HT-29 (cell line): ENCODE measurements around the gene CEP170. TPM values are rescaled to one million over a fixed set of nuclear protein-coding genes. Genes with fewer than 3 reads are reported as not detected.
"Not testable (repeated sequence)": the region's sequence is repeated elsewhere in the genome, so short reads cannot be mapped to it uniquely, and the experiment has no call there.

Experiments
- DNase-seq: peaks from one replicate; pipeline ENCODE4 v3.0.0-alpha.2; 2015; ENCODE audit warnings: low spot score
- total RNA-seq: library from RNA; depleted of rRNA; stranded (reverse); fragments of >200 nt; shearing (Covaris generic); gene quantifications from 2 replicates; pipeline ENCODE4 v1.2.3, GENCODE V29; 2014

Gene CEP170
- total RNA-seq, 1 experiment from 2014 or later, result 21.8 TPM

DNA sequence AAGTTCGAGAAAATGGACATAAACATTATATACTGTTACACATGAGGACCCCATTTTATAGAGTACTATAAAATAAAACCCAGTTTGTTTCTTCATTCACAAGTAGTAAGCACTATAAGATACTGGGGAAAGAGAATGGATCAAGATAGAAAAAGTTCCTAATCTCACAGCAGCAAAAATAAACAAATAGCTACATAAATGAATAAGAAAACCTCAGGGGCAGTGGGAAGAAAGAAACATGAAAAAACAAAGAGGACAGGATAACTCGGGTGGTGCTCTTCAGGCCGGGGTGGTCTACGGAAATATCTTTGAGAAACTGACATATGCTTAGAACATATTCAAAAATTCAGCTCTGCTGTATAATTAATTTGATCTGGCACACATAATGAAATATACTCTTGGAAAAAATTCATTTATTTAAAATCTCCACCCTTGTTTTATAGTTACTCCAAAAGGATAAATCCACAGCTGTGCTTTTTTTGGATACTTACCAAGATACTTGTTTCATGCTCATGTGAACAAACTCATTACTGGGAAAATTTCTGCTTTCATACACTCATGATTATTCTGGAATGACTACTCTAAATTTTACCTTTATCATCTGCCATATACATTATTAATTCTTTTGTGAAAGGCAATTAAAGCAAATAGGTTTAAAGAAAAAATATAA, 20.0 kb downstream of the CEP170 start:
- no peak for DNase-seq

DNA sequence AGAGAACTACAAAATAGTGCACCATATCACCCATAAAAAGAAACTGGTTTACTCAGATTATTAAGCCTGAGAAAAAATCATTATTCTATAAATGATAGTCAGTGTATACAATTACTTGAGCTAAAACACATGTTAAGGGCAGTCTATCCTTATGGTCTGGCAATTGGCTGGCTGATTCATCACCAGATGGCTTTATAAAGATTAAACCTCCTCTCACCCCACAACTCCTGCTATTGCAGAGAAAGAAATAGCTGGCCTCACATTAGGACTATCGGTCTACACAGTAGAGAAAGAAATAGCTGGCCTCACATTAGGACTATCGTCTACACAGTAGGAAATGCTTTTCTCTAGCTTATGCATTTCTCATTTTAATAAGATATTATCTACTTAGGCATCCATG, 21.2 kb downstream of the CEP170 start:
- no peak for DNase-seq

DNA sequence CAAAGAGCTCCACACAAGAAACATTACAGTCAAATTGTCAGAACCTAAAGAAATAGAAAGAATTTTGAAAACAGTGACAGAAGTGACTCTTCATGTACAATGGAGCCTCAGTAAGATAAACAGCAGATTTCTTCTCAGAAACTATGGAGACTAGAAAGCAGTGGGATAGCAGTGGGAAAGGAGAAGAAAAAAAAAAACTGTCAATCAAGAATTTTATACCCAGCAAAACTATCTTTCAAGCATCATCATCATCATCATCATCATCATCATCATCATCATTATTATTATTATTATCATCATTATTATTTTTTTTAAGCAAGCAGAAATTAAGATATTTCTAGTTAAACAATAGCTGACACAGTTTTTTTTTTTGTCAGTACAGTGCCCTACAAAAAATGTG, 24.2 kb downstream of the CEP170 start:
- DNase-seq, result no peak

DNA sequence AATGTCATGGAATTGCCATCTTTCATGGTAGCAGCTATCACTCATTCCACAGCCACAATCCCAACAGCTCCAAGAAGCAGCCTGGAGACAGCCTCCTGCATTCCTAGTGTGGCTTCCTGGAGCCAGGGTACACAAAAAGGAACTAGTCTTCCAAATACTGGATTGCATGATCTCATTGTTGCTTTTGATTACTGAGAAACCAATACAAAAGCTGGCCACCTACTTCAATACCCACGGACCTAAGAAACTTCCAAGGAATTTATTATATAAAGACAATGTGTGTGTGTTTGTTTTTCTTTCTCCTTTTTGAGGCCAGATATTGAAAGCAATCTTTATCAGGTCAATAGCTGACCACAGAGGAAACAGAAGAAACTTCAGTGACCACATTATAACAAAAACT, 25.6 kb downstream of the CEP170 start:
- DNase-seq, result no peak

DNA sequence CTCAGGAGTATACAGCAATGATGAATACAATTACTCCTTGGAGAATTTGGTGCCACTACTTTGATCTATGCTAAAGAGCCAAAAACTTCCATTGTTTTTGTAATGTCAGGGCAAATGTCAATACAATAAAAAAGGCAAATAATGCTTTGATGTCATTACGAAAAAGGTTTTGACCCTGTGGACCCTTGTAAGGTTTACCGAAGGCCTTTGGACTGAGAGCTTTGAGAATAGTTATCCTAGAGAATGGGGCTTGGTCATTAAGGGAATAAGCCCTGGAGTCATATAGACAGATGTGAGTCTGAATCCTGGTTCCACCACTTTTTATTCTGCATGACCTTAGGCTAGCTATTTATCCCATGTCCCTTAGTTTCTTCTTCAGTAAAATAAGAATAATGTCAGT, 27.5 kb downstream of the CEP170 start:
- DNase-seq, result no peak

DNA sequence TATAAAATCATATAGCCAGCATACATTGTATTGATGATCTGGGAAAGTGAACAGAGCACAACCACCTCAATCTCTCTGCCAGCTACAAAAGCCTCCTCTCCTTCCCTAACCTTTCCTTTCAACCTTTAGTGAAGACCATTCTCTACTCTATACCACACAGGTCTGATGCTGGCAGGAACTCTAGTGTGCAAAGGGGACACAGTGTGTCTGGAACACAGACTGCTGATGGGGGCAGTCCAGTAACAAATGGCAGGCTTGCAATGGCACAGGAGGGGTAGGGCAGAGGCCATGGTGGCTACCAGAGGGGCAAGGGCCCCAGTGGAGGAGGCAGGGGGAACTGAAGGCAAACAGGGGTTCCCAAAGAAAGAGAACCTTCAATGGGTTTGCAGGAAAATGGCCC, 37.0 kb downstream of the CEP170 start:
- DNase-seq, result no peak

DNA sequence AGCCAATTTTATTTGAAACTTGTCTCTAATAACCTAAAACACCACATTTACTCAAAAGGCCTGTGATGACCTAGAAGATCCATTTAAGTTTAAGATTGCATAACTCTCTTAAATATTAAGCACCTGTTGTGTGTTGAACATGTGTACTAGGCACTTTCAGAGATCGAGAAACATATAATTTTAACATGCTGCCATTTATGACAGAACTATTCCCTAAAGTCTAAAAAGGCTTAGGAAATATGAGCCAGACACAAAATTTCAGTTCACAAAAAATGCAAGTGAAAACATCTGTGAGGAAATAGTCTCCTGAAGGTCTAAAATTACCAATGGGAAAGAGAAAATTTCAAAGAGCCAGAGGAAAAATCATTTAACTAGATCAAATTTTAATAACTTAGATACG, 37.7 kb downstream of the CEP170 start:
- no peak for DNase-seq

DNA sequence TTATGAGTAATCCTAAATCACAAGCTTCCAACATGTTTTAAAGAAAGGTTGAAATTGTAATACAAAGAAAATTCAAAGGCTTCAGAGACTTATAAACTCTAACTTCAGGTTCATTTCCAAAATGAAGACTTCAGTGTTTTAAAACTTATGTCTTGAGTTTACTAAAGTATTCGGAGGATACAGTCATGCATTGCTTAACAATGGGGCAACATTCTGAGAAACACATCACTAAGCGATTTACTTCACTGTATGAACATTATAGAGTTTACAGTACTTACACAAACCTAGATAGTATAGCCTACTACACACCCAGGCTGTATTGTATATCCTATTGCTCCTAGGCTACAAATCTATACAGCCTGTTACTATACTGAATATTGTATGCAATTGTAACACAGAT, 38.3 kb downstream of the CEP170 start:
- DNase-seq, result no peak

DNA sequence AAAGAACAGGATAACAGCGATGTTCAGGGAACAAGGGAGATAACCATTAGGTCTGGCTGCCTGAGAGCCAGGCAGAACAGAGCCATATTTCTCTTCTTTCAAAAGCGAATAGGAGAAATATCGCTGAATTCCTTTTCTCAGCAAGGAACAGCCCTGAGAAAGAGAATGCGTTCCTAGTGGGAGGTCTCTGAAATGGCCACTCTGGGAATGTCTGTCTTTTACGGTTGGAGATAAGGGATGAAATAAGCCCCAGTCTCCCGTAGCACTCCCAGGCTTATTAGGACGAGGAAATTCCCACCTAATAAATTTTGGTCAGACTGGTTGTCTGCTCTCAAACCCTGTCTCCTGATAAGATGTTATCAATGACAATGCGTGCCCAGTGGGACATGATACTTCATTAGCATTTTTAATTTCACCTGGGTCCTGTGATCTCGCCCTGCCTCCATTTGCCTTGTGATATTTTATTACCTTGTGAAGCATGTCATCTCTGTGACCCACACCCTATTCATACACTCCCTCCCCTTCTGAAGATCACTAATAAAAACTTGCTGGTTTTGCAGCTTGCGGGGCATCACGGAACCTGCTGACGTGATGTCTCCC, 39.7 kb downstream of the CEP170 start:
- DNase-seq, result not testable (repeated sequence)

DNA sequence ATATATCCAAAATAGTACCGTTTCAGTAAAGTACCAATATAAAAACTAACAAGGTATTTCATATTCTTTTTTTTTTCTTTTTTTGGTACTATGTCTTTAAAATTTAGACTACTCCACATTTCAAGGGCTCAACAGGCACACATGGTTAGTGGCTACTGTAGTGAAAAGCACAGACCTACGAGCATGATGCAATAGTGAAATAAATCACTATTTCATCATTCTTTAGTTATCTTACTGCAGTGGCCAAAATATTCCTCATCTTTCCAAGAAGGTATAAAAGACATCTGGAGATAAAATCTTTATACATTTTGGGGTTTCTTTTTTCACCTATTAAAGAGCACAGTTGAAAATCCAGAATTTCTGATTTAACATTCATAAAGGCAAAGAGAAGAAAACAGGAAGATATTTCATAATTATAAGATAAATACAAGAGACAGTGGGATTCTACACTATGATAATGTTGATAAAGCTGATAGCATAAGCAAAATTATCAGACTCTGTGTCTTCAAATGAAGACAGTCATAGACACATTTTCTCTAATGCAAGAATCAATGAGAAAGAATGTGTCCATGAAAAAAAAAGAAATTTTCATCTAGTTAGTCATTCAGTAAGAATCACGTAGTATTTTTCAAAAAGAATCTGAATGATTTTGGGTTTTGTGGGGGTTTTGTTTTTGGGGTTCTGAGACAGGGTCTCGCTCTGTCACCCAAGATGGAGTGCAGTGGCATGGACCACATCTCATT, 41.9 kb downstream of the CEP170 start:
- no peak for DNase-seq

DNA sequence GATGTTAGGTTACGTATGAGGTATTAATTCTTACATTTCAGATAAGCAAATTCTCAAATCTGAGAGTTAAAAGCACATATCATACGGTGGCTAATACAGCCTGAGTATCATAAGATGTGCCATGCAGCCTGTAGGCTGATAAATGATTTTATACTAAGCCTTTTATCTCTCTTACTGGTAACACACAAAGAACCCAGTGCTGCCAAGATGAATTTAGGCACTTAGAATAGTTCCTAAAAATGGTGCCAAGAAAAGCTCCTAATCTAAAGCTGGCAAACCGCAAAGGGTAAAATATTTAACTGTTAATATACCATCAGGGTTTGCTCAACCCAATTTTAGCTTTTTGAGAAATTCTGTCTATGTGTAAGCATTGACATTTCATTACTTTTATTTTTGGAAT, 43.1 kb downstream of the CEP170 start:
- DNase-seq, result not testable (repeated sequence)

DNA sequence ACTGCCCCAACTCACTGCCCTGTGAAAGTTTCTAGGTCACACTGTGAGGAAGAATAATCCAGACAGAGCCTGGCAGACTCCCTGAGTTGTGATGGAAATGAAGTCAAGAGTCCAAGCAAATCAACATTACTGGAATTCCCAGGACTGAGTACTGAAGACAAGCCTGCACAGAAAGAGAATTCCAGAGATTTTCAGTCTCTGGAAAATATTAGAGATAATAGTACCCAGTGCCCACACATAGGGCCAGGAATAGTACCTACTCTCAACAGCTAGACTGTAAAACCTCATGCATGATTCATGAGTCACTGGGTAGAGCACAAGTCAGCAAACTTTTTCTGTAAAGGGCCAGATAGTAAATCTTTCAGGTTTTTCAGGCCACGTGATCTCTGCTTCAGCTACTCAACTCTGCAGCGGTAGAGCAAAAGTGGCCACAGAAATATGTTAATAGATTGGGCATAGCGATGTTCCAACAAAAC, 50.0 kb downstream of the CEP170 start:
- peak; percentile 50 for DNase-seq

DNA sequence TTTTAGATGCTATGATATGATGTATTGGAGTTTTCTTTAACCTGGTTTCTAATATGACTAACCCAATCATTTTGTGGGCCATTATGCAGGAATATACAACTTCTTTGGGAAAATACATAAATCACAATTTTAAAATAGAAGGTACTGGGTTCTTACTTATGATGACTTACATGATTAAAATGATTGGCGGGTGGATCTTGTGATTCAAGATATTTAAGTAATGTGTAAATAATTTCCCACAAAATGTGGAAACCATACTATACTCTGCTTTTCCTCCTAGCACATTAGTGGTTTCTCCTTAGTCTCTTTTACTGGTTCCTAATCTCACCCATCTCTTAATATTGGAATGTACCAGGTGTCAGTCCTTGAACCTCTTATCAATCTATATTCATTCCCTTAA, 50.7 kb downstream of the CEP170 start:
- DNase-seq, result not testable (repeated sequence)

DNA sequence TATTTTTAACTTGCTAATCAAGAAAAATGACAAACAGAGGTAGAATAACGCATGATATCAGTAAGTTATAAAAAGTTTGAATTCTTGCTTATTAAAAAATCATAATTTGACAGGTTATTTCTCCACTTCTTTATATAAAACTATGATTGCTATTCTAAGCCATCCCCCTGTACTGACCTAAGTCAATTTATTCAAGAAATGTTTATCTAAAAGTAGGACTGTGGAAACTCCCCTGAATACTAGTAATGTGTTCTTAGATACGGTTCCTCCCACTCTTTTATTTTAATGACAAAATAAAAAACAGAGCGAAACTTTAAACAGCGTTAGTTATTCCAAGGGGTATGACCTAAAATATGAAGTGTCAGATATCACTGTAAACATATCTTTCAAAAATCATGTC, 51.9 kb downstream of the CEP170 start:
- DNase-seq, result not testable (repeated sequence)

DNA sequence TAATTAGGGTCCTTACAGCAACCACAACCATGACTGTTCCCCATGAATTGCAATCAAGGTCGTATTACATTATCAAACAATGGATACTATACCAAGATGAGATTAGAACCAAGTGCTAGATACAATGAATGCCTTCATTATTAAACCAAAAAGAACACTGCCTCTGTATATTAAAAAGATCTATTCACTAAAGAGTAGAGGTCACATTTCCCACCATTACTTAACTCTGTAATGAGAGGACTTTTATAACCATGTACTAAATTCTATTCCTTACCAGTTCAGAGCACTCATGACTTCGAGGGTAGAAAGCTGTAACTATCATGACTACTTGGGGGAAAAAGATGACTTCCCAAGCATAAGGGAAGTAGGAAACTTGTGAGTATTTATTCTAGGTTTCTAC, 53.8 kb downstream of the CEP170 start:
- DNase-seq, result not testable (repeated sequence)

DNA sequence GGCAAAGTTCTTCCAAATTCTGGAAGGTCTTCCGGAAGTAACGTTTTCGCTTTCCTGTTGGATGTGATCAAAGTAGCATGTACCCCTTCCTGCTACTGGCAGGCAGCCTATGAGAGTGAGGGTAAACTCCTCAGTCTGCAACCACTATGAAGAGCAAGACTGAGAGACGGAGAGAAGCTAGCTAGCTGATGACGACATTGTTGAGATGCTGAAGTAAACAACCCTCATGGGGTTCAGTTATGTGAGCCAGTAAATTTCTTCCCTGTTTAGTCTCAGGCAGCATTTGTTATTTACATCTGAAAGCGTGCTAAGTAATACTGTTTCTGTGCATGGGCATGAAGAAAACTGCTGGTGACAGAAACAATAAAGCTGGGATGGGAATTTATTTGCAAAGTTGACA, 57.6 kb downstream of the CEP170 start:
- not testable (repeated sequence) for DNase-seq

DNA sequence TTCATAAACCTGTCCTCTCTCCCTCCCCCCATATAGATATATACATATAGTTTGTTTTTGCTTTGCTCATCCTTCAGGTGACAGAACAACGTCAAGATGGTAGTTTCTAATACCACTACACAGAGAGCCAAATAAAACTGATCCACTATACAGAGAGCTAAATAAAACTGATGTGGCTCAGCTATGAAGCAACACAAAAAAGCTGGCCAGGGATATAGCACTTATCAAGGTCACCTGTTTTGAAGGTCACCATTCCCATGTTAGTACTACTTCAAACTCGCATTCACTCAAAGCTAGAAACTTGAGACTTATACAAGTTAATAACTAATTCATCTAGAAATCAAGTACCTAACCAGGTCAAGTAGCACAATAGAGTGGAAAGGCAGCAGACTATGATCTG, 61.8 kb downstream of the CEP170 start:
- not testable (repeated sequence) for DNase-seq

DNA sequence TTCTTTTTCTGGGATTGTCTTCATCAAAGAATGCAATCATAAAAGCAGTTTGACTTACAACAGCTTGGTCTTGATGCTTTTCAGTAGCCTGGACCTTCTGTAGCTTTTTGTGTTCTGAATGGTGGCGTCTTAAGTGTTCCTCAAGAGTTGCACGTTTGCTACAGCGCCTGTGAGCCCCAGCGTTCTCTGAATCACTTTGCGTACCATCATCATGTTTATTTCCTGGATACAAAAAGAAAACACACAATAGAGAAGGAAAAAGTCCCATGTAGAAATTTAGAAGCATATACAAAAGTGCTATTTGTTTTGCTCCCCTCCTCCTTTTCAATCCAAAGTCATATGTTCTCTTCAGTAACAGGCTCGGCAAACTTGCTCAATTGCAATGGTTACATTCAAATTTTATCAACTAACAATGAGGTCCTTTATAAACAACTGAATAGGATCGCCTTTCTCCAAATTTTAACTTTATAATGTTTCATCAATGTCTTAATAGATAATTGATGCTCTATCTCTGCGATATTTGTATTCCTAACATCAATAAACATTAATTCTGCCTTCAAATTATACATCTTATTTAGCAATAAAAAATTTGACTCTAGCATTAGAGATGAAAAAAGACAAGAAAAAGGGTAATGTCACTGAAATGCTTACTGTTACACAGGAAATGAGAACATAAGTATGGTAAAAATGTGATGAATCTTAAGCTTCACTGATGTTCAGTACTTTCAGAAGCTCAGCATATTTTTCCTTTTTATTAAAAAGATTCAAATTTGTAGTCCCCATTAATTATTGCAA, 68.7 kb downstream of the CEP170 start:
- DNase-seq, result not testable (repeated sequence)

DNA sequence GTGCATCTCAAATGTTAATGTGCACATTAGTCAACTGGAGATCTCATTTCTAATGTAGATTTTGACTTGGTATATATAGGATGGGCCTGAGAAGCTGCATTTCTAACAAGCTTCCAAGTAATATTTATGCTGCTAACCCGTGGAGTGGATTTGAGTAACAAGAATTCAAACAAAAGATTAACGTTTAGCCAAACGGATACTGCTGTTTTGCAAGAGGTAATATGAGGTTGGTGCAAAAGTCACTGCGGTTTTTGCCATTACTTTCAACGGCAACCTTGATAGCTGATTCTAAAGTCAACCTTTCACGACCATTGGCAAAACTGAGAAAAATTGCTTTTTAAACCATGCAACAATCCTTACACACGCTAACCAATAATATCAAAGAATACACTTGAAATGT, 70.3 kb downstream of the CEP170 start:
- DNase-seq, result not testable (repeated sequence)

DNA sequence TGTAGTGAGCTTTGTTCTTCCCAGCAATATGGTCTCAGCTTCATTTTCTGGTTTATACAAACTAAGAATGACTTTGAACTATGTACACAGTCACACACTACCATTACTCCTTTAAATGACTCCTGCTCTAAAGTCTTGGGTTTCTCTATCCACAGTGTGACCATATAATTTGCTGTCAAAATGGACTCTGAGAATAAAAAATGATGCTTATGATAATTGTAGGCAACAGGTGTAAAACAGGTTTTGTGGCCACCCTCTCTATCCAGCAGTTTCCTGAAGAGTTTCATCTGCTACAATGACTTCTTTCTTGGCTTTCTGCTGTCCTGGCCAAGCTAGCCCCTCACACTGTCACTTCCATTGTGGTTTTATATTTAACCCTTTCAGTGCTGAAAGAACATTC, 71.4 kb downstream of the CEP170 start:
- DNase-seq, result not testable (repeated sequence)

DNA sequence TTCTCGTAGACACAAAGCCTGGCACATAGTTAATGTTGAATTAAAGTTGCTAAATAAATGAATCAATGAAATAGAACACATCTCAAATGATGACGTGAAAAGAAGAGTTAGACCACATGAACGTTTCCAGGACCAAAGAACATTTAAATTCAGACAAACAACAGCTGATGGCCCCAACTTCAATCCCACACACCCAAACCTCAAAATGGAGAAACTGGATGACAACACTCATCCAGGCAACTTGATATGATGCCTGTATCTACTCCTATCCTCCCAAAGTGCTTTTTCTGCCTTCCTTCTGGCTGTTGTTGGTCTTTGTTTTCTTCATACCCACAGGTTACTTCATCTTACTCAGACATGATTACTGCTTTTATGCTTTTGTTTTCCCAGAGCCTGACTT, 71.9 kb downstream of the CEP170 start:
- not testable (repeated sequence) for DNase-seq

DNA sequence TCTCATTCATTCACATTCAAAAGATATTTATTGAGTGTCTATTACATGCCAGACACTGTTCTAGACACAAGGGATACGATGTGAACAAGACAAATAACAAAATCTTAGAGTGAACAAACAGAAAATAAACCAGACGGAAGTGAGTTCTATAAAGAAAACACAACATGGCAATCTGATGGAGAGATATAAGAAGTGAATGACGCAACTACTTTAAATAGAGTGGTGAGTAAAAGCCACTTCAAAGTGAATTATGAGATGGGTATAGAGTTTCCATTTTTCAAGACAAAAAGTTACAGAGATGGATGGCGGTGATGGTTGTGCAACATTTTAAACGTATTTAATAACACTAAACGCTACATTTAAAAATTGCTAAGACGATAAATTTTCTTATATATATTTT, 75.4 kb downstream of the CEP170 start:
- DNase-seq, result no peak
